GM10266 (cell line): ENCODE measurements around the gene OR52J3.

Experiments
- DNase-seq: peaks from one replicate; pipeline ENCODE4 v3.0.0; 2012; ENCODE audit errors: extremely low spot score
- CTCF ChIP-seq: IDR thresholded peaks from 2 replicates; pipeline ENCODE4 v1.5.1; 2012; ENCODE audit warnings: mild to moderate bottlenecking, low read depth; ENCODE audit not compliant: control insufficient read depth, insufficient read depth; ENCODE audit errors: missing control alignments

The OR52J3 gene

GRCh38 chr11:5092821-5093585 is 46.7 kb downstream of the OR52J3 start:
- no peak for TF ChIP-seq CTCF

DNA sequence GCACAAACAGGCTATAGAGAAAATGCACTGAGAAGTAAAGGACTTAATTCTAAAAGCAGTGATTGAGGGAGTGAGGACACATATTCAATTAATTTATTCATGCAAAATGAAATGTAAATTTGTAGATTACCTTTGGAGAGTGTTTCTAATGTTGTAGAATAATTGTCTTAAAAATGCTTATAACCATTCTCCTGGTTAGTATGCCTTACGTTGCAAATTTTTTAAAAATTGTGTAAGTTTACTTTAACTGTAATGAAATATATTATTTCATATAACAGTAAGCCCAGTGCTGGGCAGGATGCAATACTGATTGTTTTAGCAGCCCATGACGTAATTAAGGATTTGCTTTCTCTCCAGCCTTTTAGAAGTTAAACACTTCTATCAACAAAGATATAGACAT is 49.7 kb downstream of the OR52J3 start:
- DNase-seq: no peak
- no peak for TF ChIP-seq CTCF

More at GRCh38 chr11:5092821-5093585, 46.7 kb downstream of the OR52J3 start:
- no peak for DNase-seq
